ENCODE measurements around the gene LINGO1.

LINGO1 gene

DNA sequence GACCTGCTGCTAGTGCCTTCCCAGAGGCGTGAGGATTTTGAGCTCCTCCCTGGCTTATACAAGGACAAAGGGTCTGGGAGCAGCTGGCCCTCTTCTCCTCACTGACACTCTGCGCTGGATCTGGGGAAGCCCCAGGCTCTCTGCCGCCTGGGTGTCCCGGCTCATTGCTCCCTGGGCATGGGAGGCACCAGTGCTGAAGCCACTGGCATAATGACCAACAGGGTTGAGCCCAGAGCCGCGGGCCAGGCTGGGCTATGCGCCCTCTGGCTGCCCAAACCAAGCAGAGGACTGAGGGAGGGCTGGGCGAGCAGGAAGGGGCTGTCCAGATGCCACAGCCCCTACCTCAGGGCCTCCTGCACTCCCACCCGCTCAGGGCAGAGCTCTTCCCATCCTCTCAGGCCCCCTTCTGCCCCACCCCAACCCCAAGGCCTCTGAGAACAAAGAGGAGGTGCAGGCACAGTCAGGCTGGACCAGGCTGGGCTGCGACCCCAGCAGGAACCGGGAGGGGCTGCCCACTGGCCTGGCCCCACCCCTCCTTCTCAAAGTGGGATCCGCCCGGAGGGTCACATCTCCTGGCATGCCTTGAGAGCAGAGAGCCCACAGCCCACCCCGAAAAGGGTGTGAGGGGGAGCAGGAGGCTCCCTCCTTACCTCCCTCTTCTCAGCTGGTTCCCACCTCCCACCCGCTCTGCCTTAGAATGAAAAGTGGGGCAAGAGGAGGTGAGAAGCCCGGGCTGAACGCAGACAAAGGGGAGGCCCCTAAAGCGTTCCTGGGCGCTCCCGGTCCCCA, 1.6 kb downstream of the LINGO1 start:
- DNase-seq: peak; percentile 11 to 51

DNA sequence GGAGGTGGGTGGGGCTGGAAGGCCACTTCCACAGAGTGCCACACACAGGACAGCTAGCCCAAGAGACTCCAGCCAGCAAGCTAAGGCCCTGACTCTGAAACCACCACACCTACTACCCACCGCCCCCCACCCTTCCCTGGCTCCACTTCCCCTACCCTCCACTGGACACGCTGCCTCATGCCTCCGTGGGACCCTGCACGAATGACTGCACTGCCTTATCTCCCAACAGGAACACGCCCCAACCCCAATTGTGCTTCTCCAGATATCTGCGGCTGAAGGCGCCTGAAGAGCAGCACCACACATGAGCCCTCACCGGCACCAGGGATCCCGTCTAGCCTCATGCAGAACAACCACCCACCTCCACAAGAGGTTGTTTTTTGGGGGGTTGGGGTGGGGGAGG, 2.7 kb downstream of the LINGO1 start:
- DNase-seq: no peak

DNA sequence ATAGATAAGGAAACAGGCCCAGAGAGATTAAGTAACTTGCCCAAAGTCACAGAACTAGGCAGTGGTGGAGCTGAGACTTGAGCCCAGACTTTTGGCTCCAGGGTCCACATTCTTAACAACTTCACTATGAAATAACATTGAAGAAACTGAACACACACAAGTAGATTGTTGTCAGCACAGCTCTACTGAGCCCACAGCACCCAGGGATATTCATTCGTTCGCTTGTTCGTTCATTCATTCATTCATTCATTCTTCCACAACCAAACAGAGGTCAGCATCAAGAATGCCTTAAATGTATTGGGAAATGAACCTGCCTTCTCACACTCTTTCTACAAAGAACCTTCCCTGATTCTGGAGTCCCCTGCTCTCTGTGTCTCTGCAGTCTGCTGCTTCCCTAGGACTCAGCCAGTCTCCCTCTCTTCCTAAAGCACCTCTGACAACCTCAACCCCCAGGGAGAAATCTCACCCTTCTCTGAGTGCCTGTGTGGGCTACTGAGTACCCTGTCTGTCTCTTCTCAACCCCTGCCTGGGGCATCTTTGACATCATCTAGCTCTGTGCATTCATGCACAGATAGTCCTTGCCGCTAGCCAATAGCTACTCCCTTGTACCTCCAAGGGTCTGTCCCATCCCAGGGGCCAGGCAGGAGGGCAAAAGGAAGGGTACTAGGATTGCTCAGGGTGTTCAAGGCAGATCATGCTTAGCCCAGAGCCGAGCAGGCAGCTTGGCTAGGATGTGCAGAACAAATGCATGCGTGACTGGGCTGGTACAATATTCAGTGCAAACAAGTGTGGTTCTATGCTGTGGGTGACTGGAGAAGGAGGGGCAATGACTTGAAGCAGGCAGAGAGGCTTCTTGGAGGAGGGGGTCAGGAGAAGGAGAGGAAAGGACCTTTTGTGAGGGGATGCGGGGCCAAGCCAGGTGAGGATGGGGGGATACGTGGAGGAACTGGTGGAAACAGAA, 3.4 kb downstream of the LINGO1 start:
- DNase-seq: no peak

DNA sequence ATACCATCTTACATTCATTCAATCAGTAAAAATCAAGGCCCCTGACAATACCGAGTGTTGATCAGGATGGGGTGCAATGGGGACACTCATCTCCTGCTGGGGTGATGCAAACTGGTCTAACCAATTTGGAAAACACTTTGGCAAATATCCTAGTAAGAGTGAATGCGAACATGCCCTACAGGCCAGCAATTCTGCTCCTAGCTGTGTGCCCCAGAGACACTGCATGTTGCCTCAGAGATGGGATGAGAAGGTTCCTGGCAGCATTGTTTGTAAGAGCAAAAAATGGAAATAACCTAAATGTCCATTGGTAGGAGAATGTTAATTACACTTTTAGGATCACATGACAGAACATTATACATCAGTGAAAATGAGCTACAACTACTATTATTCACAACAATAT, 4.7 kb downstream of the LINGO1 start:
- DNase-seq: no peak

DNA sequence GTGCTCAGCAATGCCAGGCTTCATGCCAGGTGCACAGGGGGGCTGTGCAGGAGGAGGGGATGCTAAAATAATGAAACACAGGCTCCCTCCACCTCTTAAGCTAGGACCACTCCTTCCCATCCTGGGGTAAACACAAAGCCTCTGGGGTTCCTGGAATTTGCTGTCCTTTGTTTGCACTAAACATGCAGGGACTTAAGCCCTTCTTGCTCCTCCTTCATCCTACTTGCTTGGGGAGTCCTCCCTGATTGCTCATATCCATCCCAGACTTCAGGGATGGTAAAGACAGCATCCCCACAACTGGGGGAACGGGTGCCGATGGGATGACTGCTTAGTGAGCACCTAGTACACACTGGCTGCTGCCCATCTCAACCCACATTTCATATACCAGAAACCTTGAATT, 5.1 kb downstream of the LINGO1 start:
- no peak for DNase-seq

DNA sequence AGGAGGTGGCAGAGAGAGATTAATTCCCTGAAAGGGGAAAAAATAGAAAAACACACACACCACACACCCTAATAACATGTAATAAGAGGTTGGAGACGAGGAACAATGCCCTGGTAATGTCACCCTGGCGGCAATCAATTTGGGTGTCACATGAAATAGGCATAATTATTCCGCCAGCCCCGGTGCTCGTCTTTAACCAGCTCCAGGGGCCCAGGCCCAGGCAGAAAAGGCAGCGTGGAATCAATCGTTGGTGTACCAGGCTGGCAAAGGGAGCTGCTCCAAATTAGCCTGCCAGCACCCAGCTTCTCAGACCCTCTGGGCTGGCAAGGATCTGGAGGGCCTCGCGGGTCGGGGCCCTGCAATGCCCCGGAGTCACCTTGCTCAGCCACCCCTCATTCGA, 5.6 kb downstream of the LINGO1 start:
- no peak for DNase-seq

DNA sequence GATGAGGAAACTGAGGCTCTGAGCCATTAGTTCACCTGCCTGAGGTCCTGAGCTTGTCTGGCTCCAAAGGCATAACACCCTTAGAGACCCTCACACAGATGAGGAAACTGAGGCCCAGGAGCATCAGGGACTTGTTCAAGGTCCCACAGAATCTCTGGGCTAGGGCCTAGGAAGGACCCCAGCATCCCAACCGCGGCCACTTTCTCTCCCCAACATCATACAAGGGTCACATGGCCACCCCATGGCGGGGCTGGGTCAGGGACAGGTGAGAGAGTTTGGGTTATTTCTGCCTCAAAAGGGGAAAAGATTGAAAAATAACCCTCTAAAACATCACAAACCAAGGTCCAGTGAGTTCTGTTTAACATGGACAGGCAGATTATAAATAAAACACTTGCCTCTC, 6.7 kb downstream of the LINGO1 start:
- DNase-seq: no peak

DNA sequence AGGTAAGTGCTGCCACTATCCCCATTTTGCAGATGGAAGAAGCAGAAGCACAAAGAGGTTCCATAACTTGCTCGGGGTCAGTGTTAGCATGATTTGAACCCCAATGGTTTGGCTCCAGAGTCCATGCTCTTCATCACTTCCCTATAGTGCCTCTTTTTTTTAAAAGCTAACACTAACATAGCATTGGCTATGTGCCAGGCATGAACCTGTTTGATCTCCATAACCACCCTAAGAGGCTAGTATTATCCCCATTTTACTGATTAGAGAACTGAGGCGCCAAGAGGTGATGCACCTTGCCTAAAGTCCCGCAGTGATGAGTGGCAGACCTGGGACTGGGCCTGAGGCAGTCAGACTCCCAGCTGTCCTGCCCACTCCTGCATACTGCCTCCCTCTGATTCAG, 7.3 kb downstream of the LINGO1 start:
- no peak for DNase-seq

DNA sequence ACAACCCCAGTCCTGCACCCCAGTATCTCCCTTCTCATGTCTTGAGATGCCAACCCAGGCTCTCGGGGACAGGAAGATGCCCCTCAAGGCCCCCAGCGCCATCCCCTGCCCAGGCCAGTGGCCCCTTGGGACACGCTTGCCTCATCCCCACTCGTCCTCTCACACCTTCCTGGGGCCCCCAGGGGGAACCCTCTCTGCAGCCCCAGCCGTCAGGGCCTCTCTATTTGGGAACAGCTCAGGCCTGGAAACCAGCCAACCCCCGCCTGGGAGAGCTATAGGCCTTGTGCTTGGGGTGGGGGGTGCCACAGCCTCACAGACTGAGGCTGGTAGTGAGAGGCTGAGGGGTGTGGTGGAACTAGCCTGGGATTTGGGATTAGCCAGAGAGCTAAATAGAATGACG, 7.8 kb downstream of the LINGO1 start:
- no peak for DNase-seq

DNA sequence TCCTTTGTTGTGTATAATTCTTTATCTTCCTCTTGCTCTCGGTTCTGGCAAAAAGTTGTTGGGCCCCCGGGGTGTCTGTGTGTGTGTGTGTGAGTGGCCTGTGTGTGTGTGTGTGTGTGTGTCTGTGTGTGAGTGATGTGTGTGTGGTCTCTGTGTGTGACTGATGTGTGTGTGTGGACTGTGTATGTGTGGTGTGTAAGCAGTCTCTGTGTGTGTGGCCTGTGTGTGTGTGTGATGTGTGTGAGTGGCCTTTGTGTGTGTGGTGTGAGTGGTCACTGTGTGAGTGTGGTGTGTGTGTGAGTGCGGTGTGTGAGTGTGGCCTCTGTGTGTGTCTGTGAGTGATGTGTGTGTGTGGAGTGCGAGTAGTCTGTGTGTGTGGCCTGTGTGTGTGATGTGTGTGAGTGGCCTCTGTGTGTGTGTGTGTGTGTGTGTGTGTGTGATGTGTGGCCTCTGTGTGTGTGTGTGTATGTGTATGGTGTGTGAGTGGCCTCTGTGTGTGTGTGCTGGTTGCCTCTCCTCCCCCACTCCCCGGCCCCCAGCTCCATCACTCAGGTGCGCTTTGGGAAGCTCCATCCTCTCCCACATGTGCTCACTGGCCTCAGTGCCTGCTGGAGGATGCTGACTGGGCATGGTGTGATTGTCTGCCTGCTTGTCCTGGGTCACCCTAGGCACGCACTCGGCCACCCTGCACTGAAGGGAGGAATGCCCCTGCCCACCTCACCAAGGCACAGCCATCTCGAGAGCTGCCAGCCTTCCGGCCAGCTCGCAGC, 8.8 kb downstream of the LINGO1 start:
- no peak for DNase-seq

DNA sequence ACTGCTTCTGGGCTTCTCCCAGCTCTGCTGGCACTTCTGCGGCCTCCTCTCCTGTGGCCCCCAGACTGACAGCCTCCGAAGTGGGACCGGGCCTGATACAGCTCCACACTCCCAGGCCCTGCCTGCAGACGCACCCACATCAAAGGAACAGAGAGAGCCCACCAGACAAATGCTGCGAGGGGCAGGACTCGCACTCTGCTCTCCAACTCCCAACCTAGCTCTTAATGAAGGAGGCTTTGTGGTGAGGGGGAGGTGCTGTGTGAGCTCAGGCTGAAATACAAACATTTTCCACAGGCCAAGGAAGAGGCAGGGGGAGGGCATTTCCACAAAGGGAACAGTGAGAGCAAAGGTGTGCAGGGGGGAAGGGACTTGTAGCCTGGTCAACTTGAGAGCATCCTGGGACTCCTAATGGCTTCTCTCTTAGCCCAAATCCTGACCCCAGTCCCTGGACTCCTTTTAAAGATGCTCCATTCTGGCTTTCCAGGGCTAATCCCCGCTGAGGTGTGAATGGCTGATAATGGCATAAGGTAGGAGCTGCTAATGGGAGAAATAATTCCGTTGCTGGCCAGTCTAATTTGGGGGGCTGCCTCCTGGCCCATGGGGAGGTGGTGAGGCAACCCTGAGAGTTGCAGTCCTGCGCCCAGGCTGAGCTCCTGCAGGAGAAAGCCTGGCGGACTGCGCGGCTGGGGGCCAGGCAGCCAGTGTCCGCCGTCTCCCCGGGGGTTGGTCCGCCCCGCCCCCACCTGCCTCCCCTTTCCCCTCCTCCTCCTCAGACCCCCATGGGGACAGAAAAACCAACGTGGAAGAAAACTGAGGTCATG, 9.6 kb downstream of the LINGO1 start:
- DNase-seq: peak; percentile 48

DNA sequence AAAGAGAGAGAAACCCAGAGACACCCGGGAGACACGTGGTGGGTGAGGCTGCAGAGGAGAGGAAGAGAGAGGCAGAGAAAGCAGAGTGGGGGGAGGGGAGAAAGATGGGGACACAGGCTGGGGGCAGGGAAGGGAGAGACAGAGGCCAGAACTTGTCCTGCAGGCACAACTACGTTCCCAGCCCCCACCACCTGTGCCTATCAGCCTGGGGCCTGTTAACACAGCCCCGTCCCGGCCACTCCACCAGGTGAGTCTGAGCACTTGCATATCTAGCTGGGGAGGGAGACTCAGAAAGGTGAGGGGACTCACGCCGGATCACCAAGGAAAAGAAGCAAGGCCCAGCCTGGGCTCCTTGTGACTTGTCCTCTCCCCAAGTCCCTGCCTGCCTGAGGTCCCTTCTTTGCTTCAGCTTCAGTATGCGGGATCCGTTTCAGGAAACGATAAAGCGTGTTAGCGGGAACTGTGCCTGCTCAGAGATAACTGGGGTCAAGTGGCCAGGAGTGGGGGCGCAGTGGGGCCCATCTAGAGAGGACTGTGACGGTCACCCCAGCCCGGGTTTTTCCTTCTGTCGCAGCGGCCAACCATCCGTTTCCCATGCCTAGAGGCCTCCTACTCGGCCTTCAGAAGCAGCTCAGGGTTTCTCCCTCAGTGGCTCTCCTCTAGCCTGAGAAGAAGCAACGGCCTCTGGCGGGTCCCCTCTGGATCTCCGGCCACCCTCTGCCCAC, 10.3 kb downstream of the LINGO1 start:
- peak in 1 of 2 experiments; percentile 37 for DNase-seq

DNA sequence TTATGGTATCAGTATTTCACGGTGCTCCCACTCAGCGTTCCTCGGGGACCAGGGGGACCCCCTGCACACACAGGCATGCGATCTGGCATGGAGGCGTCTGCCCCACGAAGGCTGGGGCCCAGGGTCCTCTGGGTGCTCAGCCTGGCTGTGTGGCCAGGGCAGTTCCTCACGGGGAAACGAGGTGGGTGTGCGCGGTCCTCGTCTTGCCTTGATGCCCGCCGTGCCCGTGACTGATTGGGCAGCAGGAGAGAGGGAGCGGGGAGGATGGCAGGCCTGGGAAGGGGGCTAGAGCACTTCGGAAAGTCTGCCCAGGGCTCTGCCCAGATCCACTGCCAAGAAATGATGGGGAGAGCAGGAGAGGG, 10.9 kb downstream of the LINGO1 start:
- DNase-seq: no peak

DNA sequence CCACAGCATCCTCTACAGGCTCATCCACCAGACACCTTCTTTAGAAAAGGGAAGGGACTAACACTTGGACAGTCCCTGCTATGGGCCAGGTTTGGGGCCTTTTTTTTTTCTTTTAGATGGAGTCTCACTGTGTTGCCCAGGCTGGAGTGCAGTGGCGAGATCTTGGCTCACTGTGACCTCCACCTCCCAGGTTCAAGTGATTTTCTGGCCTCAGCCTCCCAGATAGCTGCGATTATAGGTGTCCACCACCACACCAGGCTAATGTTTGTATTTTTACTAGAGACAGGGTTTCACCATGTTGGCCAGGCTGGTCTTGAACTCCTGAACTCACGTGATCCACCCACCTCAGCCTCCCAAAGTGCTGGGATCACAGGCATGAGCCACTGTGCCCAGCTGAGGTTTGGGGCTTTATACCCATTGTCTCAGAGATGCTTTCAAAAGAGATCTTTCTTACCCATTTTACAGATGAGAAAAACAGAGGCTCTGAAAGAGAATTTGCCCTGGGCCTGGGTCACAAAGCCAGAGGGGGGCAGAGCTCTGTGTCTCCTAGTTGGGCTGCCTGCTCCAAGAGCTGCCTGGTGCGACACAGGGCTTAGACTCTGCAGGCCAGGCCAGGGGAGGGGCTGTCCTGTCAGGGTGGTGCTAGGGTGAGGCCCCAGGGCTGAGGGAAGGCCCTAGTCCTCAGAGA, 11.6 kb downstream of the LINGO1 start:
- DNase-seq: no peak

DNA sequence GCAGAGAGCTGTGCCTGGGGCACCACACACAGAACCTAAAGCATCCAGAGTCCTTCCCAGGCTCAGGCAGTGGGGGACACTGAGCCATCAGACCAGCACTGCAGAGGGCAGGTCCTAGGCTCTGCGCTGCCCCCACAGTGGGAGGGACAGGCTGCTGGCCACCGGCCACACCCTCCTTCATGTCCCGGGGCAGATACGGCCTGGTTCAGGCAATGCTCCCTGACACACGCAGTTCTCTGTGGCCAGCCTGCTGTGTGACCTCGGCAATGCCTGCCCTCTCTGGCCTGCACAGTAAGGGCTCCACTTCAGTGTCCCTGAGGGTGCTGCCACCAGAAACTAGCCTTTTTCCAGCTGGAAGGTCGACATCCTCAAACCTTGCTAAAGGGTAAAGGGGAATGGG, 12.4 kb downstream of the LINGO1 start:
- DNase-seq: no peak

DNA sequence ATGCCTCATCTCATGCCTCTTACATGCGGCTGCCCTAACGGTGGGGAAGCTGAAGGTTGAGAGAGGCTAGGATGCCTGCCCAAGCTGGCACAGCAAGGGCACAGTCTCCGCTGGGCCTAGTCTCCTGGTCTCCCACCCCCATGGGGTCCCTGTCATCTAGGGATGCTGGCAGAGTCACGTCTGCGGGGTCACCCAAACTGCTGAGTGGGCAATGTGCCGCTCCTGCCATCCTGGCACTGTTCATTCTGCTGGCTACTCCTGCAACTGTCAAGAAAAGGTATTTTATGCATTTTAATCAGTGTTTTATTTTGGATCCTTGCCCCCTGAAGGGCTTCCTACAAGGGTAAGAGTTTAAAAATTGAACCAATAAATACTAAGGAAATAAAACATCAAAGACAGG, 12.8 kb downstream of the LINGO1 start:
- no peak for DNase-seq

DNA sequence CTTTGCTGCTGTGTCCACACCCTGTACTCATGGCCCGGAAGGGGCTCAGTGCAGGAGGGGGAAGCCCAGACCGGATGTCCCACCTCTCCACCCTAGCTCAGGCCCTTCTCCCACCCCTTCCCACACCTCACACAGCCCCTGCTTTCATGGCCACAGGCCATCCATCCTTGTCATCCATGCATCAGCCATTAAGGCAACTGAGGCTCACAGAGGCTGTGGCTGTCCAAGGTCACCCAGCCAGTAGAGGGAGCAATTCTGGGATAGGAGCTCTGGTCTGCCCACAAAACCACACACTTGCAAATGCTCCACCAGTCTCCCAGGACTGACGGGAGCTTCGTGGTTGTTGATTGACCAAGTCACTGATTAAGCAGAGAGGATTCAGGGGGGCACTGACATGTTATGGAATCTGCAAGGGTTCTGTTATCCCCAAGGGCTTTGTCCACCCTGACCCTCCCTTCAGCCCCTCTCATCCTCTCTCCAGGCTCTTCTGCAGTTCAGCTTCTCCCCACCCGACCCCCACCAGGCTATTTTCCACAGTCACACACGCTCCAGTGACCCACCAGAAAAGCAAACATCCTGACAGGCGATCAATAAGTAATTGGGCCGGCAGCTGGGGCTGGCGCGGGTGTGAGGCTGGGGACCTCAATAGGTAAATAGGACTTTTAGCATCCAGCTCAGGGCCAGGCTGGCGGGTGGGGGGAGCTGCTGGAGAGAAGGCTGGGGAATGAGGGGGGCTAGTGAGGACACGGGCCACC, 15.1 kb downstream of the LINGO1 start:
- DNase-seq: peak in 1 of 2 experiments; percentile 64

DNA sequence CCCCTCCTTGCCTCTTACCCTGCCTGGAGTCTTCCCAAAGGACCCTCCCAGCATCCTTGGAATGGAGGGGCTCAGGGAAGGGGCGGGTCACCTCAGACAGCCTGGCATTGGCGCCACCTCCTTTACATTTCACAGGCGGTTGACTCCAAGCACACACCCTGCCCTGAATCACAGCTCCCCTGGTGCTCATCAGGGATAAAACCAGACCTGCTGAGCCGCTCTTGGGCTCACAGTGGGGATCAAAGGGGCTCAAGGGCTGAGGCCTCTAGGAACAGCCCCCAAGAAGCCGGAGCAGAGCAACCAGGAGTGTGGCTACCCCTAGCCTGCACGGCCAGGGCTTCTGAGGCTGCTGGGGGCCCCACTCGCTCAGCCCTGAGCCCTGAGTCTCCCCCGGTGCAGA, 16.6 kb downstream of the LINGO1 start:
- DNase-seq: peak; percentile 38 to 80

DNA sequence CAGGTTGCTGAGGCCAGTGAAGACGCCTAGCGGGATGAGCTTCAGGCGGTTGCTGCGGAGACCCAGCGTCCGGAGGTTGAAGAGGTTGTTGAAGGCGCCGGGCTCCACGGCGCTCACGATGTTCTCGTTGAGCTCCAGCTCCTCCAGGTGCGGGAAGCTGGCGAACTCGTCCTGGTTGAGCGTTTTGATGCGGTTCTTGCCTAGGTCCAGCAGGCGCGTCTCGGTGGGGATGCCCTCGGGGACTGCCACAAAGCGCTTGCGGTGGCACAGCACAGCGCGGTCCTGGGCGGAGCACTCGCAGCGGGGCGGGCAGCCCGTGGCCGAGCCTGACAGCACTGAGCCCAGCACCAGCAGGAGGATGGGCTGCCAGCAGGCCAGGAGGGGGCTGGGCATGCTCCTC, 17.2 kb downstream of the LINGO1 start:
- DNase-seq: no peak

DNA sequence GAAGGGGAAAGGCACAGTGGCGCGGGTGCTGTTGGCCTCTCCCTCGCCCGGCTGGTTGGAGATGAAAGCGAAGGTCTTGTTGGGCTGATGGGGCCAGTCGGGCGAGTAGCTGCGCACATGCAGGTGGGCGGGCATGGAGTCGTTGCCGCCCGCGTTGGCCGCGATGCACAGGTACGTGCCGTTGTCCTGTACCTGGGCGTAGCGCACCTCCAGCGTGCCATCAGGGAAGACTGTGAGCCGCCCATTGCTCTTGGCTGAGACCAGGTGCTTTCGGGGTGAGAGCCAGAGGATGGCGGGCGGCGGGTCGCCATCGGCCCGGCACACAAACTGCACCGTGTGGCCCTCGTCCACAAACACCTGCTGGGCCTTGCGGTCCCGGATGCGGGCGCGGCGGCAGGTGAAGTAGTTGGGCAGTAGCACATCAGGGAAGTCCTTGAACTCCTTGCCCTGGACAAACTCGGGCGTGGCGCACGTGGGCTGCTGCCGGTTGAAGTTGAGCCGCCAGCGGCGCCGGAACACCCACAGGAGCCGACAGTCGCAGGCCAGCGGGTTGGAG, 18.4 kb downstream of the LINGO1 start:
- no peak for DNase-seq

Data from NCI-H526 (cell line).